NOMO-1 (cell line): ENCODE results near the gene ASB13.

Experiments used
- DNase-seq, 2 experiments: peaks; one replicate each; lab custom pipeline; 2025; ENCODE audit not compliant: unreplicated experiment in 2 of 2; lab: John Stamatoyannopoulos, UW

The ASB13 gene

GRCh38 chr10:5591336-5591824 is 75.0 kb downstream of the ASB13 start:
- DNase-seq: no peak

GRCh38 chr10:5590816-5591215 is 75.6 kb downstream of the ASB13 start:
- no peak for DNase-seq

- DNase-seq: no peak
Observed at GRCh38 chr10:5589661-5590511, 76.5 kb downstream of the ASB13 start.

- DNase-seq: no peak
Observed at GRCh38 chr10:5589011-5589660, 77.3 kb downstream of the ASB13 start.
